CD8-positive, alpha-beta memory T cell (primary cell): ENCODE data around the gene ENG. TPM values are rescaled to one million over a fixed set of nuclear protein-coding genes. Genes with fewer than 3 reads are reported as not detected.
"Not testable (repeated sequence)": the region's sequence is repeated elsewhere in the genome, so short reads cannot be mapped to it uniquely, and the experiment has no call there.

ENCODE experiments used
- CTCF ChIA-PET: fragments of 350-600 bp; sonication (Branson Sonifier 250); formaldehyde crosslinking; loops from one replicate; lab custom pipeline; 2021; ENCODE audit warnings: antibody characterized with exemption; lab: Charles Lee
- POLR2A ChIA-PET: fragments of 350-600 bp; sonication (Branson Sonifier 250); formaldehyde crosslinking; loops from one replicate; lab custom pipeline; 2021; ENCODE audit warnings: antibody characterized with exemption; lab: Charles Lee
- DNase-seq, 5 donors: peaks; one replicate each; pipeline versions ENCODE4 v3.0.0 to v3.0.0-alpha.2; 2020 to 2022; ENCODE audit warnings: mixed read lengths in 1 of 5
- H3K27ac ChIP-seq: one replicate; pipeline ENCODE4 v1.7.0; 2013; ENCODE audit warnings: low read depth, mild to moderate bottlenecking, low read length, moderate library complexity
- H3K27me3 ChIP-seq: 2 replicates; pipeline ENCODE4 v1.7.0; 2013; ENCODE audit warnings: low read length, mild to moderate bottlenecking; ENCODE audit not compliant: insufficient read depth, poor library complexity, severe bottlenecking
- H3K36me3 ChIP-seq: 2 replicates; pipeline ENCODE4 v1.7.0; 2013; ENCODE audit warnings: mild to moderate bottlenecking, low read length, moderate library complexity; ENCODE audit not compliant: insufficient read depth
- H3K4me1 ChIP-seq: 2 replicates; pipeline ENCODE4 v1.7.0; 2013; ENCODE audit warnings: mild to moderate bottlenecking, low read length, moderate library complexity; ENCODE audit not compliant: insufficient read depth
- H3K4me3 ChIP-seq: 2 replicates; pipeline ENCODE4 v1.7.0; 2013; ENCODE audit warnings: mild to moderate bottlenecking, low read length
- H3K9me3 ChIP-seq: 2 replicates; pipeline ENCODE4 v1.7.0; 2013; ENCODE audit warnings: mild to moderate bottlenecking, low read length
- H3K27ac Mint-ChIP-seq, 8 donors: one replicate each; pipeline ENCODE4 v1.8.0; 2020 to 2021; ENCODE audit warnings: mixed read lengths in 8 of 8, mild to moderate bottlenecking in 6 of 8, inconsistent platforms in 3 of 8, moderate library complexity in 3 of 8
- H3K27me3 Mint-ChIP-seq, 2 donors: one replicate each; pipeline ENCODE4 v1.8.0; 2020 to 2021; ENCODE audit warnings: mixed read lengths in 2 of 2, mild to moderate bottlenecking in 1 of 2, moderate library complexity in 1 of 2
- H3K36me3 Mint-ChIP-seq, 3 donors: one replicate each; pipeline ENCODE4 v1.8.0; 2020 to 2021; ENCODE audit warnings: mixed read lengths in 3 of 3, inconsistent platforms in 1 of 3, mild to moderate bottlenecking in 1 of 3
- H3K4me1 Mint-ChIP-seq, 3 donors: one replicate each; pipeline ENCODE4 v1.8.0; 2020 to 2021; ENCODE audit warnings: mixed read lengths in 3 of 3, inconsistent platforms in 1 of 3, mild to moderate bottlenecking in 1 of 3
- H3K4me3 Mint-ChIP-seq, 7 donors: one replicate each; pipeline ENCODE4 v1.8.0; 2020 to 2021; ENCODE audit warnings: mixed read lengths in 7 of 7, mild to moderate bottlenecking in 6 of 7, moderate library complexity in 4 of 7, inconsistent platforms in 2 of 7
- H3K9me3 Mint-ChIP-seq, 5 donors: one replicate each; pipeline ENCODE4 v1.8.0; 2020 to 2022; ENCODE audit warnings: mixed read lengths in 5 of 5, mild to moderate bottlenecking in 3 of 5, moderate library complexity in 2 of 5, inconsistent platforms in 1 of 5
- polyA plus RNA-seq: library from polyadenylated mRNA; unstranded; fragments of 300-500 nt; fragmentation: Illumina TruSeq; gene quantifications from one replicate; pipeline ENCODE4 v1.2.3, GENCODE V29; 2021
- total RNA-seq, 2 experiments: library from RNA; stranded (reverse); gene quantifications; one replicate each; pipeline ENCODE4 v1.2.3, GENCODE V29; 2021

Gene ENG
- total and polyA plus RNA-seq, 3 experiments from 2014 or later = 7.9 to 19.3 (median 18.9) TPM

GRCh38 chr9:127873886-127874285 lies 19.4 kb upstream of the ENG start:
- H3K36me3 Mint-ChIP-seq = peaks cover 0 to 4% (median 1%) of the 10 kb centered on the region in 3 donors
- Histone ChIP-seq H3K4me1 (peaks cover 5% of the 10 kb centered on the region), H3K9me3 (no peaks in the 10 kb centered on the region), H3K4me3 (no peak overlapping the region), H3K27ac (no peak overlapping the region), H3K27me3 (no peaks in the 10 kb centered on the region), H3K36me3 (no peaks in the 10 kb centered on the region)
- H3K9me3 Mint-ChIP-seq = no peaks in the 10 kb centered on the region
- peaks cover 0 to 5% of the 10 kb centered on the region in 2 donors for H3K27me3 Mint-ChIP-seq
- DNase-seq = no peak
- no peak overlapping the region for H3K27ac Mint-ChIP-seq
- H3K4me1 Mint-ChIP-seq = peaks cover 1 to 16% (median 2%) of the 10 kb centered on the region in 3 donors
- POLR2A ChIA-PET = no interaction called here
- CTCF ChIA-PET = interaction anchor here (0.5 to 5.9 kb wide), 3 partner anchors 50 to 139 kb away, joined by 3 to 49 read pairs (median 7); partner anchors contain the start of gene TOR2A
- H3K4me3 Mint-ChIP-seq = no peak overlapping the region

GRCh38 chr9:127873223-127873691 lies 18.8 kb upstream of the ENG start:
- no peaks in the 10 kb centered on the region for H3K27me3 ChIP-seq
- no peak for DNase-seq
- Mint-ChIP-seq H3K9me3 (no peaks in the 10 kb centered on the region), H3K36me3 (peaks cover 0 to 6% (median 1%) of the 10 kb centered on the region in 3 donors), H3K4me1 (peaks cover 0 to 9% (median 2%) of the 10 kb centered on the region in 3 donors), H3K4me3 (peak overlapping the region in 1 of 7 donors; percentile 27), H3K27me3 (peaks cover 0 to 5% of the 10 kb centered on the region in 2 donors), H3K27ac (no peak overlapping the region)
- H3K27ac ChIP-seq = no peak overlapping the region
- no peak overlapping the region for H3K4me3 ChIP-seq
- no peaks in the 10 kb centered on the region for H3K9me3 ChIP-seq
- H3K4me1 ChIP-seq = peaks cover 5% of the 10 kb centered on the region
- CTCF ChIA-PET = interaction anchor here (2.2 to 5.9 kb wide), 2 partner anchors 85 to 138 kb away, joined by 7 to 49 read pairs; partner anchors contain the start of gene TOR2A
- no peaks in the 10 kb centered on the region for H3K36me3 ChIP-seq
- POLR2A ChIA-PET = no interaction called here

GRCh38 chr9:127872369-127873222 lies 18.1 kb upstream of the ENG start:
- Histone ChIP-seq H3K36me3 (no peaks in the 10 kb centered on the region), H3K9me3 (no peaks in the 10 kb centered on the region), H3K27ac (no peak overlapping the region), H3K4me3 (no peak overlapping the region), H3K27me3 (no peaks in the 10 kb centered on the region), H3K4me1 (no peaks in the 10 kb centered on the region)
- Mint-ChIP-seq H3K27ac (peak overlapping the region in 2 of 8 donors; percentile 71 to 86), H3K4me3 (no peak overlapping the region), H3K9me3 (no peaks in the 10 kb centered on the region), H3K27me3 (peaks cover 0 to 2% of the 10 kb centered on the region in 2 donors), H3K36me3 (peaks cover 0 to 10% (median 0%) of the 10 kb centered on the region in 3 donors), H3K4me1 (peaks cover 0 to 3% (median 0%) of the 10 kb centered on the region in 3 donors)
- ChIA-PET CTCF (interaction anchor here (2.2 to 5.9 kb wide), 4 partner anchors 10 to 138 kb away, joined by 7 to 49 read pairs (median 26); partner anchors contain the start of gene TOR2A), POLR2A (interaction anchor here (0.7 kb wide), 1 partner anchor 256 kb away, joined by 3 read pairs; no protein-coding TSS in a partner anchor)
- DNase-seq = no peak

- peaks cover 0 to 15% (median 0%) of the 10 kb centered on the region in 3 donors for H3K36me3 Mint-ChIP-seq
- POLR2A ChIA-PET = interaction anchor here (0.7 kb wide), 1 partner anchor 257 kb away, joined by 3 read pairs; no protein-coding TSS in a partner anchor
- no peaks in the 10 kb centered on the region for H3K4me1 Mint-ChIP-seq
Observed at GRCh38 chr9:127871531-127871930, 17.1 kb upstream of the ENG start.

GRCh38 chr9:127870887-127871286 lies 16.4 kb upstream of the ENG start:
- ChIA-PET POLR2A (no interaction called here), CTCF (interaction anchor here (1.0 to 5.9 kb wide), 22 partner anchors 10 to 286 kb away, joined by 3 to 49 read pairs (median 12); partner anchors contain the start of genes CDK9, ENG, FPGS and ST6GALNAC4)
- Histone ChIP-seq H3K36me3 (no peaks in the 10 kb centered on the region), H3K4me3 (no peak overlapping the region), H3K4me1 (peaks cover 2% of the 10 kb centered on the region), H3K27me3 (no peaks in the 10 kb centered on the region), H3K9me3 (no peaks in the 10 kb centered on the region), H3K27ac (no peak overlapping the region)
- no peak overlapping the region for H3K4me3 Mint-ChIP-seq
- no peak overlapping the region for H3K27ac Mint-ChIP-seq
- H3K36me3 Mint-ChIP-seq = peaks cover 0 to 15% (median under 1%) of the 10 kb centered on the region in 3 donors
- no peak for DNase-seq
- H3K9me3 Mint-ChIP-seq = no peaks in the 10 kb centered on the region
- peaks cover 3 to 6% (median 5%) of the 10 kb centered on the region in 3 donors for H3K4me1 Mint-ChIP-seq
- no peaks in the 10 kb centered on the region for H3K27me3 Mint-ChIP-seq

More at GRCh38 chr9:127871531-127871930, 17.1 kb upstream of the ENG start:
- peak overlapping the region in 4 of 8 donors; percentile 44 to 82 (median 75) for H3K27ac Mint-ChIP-seq
- DNase-seq = no peak
- CTCF ChIA-PET = interaction anchor here (2.9 to 5.9 kb wide), 4 partner anchors 10 to 136 kb away, joined by 18 to 49 read pairs (median 29); partner anchors contain the start of genes ST6GALNAC4 and TOR2A
- H3K9me3 Mint-ChIP-seq = no peaks in the 10 kb centered on the region
- H3K4me3 Mint-ChIP-seq = no peak overlapping the region
- Histone ChIP-seq H3K27me3 (no peaks in the 10 kb centered on the region), H3K9me3 (no peaks in the 10 kb centered on the region), H3K36me3 (no peaks in the 10 kb centered on the region), H3K27ac (no peak overlapping the region), H3K4me1 (no peaks in the 10 kb centered on the region), H3K4me3 (no peak overlapping the region)
- H3K27me3 Mint-ChIP-seq = no peaks in the 10 kb centered on the region

GRCh38 chr9:127870153-127870491 lies 15.7 kb upstream of the ENG start:
- not testable (repeated sequence) for H3K4me3 Mint-ChIP-seq, DNase-seq, H3K9me3 Mint-ChIP-seq, H3K27ac ChIP-seq, H3K9me3 ChIP-seq, H3K27me3 ChIP-seq, H3K36me3 ChIP-seq, H3K27me3 Mint-ChIP-seq, H3K4me3 ChIP-seq
- H3K4me1 ChIP-seq = peaks cover 10% of the 10 kb centered on the region
- peak overlapping the region in 1 of 8 donors; percentile 70 for H3K27ac Mint-ChIP-seq
- peaks cover 0 to 15% (median 3%) of the 10 kb centered on the region in 3 donors for H3K36me3 Mint-ChIP-seq
- peaks cover 11 to 14% (median 13%) of the 10 kb centered on the region in 3 donors for H3K4me1 Mint-ChIP-seq
- ChIA-PET POLR2A (interaction anchor here (0.6 to 1.7 kb wide), 8 partner anchors 37 to 166 kb away, joined by 3 to 7 read pairs (median 4); partner anchors contain the start of genes CDK9 and TOR2A), CTCF (interaction anchor here (0.7 to 5.9 kb wide), 46 partner anchors 9 to 285 kb away, joined by 3 to 49 read pairs (median 6); partner anchors contain the start of genes CDK9, ENG, FPGS and SH2D3C)

GRCh38 chr9:127869310-127870152 lies 15.1 kb upstream of the ENG start:
- peak; percentile 58 to 85 (median 71) for DNase-seq
- H3K36me3 ChIP-seq = no peaks in the 10 kb centered on the region
- H3K4me1 ChIP-seq = peaks cover 16% of the 10 kb centered on the region
- Mint-ChIP-seq H3K27me3 (no peaks in the 10 kb centered on the region), H3K27ac (peak overlapping the region in 4 of 8 donors; percentile 42 to 88 (median 61)), H3K4me1 (peaks cover 16 to 18% (median 18%) of the 10 kb centered on the region in 3 donors), H3K9me3 (no peaks in the 10 kb centered on the region), H3K36me3 (peaks cover 0 to 15% (median 3%) of the 10 kb centered on the region in 3 donors), H3K4me3 (peak overlapping the region in 1 of 7 donors; percentile 9)
- no peaks in the 10 kb centered on the region for H3K9me3 ChIP-seq
- CTCF ChIA-PET = interaction anchor here (0.7 to 5.9 kb wide), 54 partner anchors 8 to 284 kb away, joined by 3 to 49 read pairs (median 5); partner anchors contain the start of genes CDK9, ENG, FPGS and PTRH1
- no peaks in the 10 kb centered on the region for H3K27me3 ChIP-seq
- H3K4me3 ChIP-seq = no peak overlapping the region
- POLR2A ChIA-PET = interaction anchor here (0.6 to 1.7 kb wide), 8 partner anchors 37 to 167 kb away, joined by 3 to 7 read pairs (median 4); partner anchors contain the start of genes CDK9 and TOR2A
- H3K27ac ChIP-seq = no peak overlapping the region
